Ishikawa (cell line): ENCODE results near the gene PLEKHA5.

Source experiments
- CEBPB ChIP-seq: IDR thresholded peaks from 2 replicates; pipeline ENCODE4 v1.6.1; 2012
- CREB1 ChIP-seq: IDR thresholded peaks from 2 replicates; pipeline ENCODE4 v1.6.1; 2012; ENCODE audit warnings: low read depth
- EGR1 ChIP-seq: IDR thresholded peaks from 2 replicates; pipeline ENCODE4 v1.6.1; 2012
- EP300 ChIP-seq: IDR thresholded peaks from 2 replicates; pipeline ENCODE4 v1.6.1; 2012; ENCODE audit warnings: borderline replicate concordance
- FOXM1 ChIP-seq: IDR thresholded peaks from 2 replicates; pipeline ENCODE4 v1.6.1; 2012; ENCODE audit warnings: low read depth, borderline replicate concordance
- NFIC ChIP-seq: IDR thresholded peaks from 2 replicates; pipeline ENCODE4 v1.6.1; 2012
- RAD21 ChIP-seq: IDR thresholded peaks from 2 replicates; pipeline ENCODE4 v1.6.1; 2012; ENCODE audit warnings: low read depth
- TAF1 ChIP-seq: IDR thresholded peaks from 2 replicates; pipeline ENCODE4 v1.6.1; 2012; ENCODE audit warnings: low read depth, mild to moderate bottlenecking
- TCF12 ChIP-seq: IDR thresholded peaks from 2 replicates; pipeline ENCODE4 v1.6.1; 2012; ENCODE audit warnings: low read depth
- TEAD4 ChIP-seq: IDR thresholded peaks from 2 replicates; pipeline ENCODE4 v1.6.1; 2012
- YY1 ChIP-seq: IDR thresholded peaks from 2 replicates; pipeline ENCODE4 v1.6.1; 2012; ENCODE audit warnings: low read depth
- ZBTB7A ChIP-seq: IDR thresholded peaks from 2 replicates; pipeline ENCODE4 v1.6.1; 2012; ENCODE audit warnings: low read depth
- TF ChIP-seq, protein P1 (sequence below): IDR thresholded peaks from 2 replicates; pipeline ENCODE4 v1.6.1; 2012
- TF ChIP-seq, protein P2 (sequence below): IDR thresholded peaks from 2 replicates; pipeline ENCODE4 v1.6.1; 2012
- TF ChIP-seq, protein P3 (sequence below): IDR thresholded peaks from 2 replicates; pipeline ENCODE4 v1.6.1; 2012; ENCODE audit warnings: low read depth, mild to moderate bottlenecking

PLEKHA5 gene

DNA sequence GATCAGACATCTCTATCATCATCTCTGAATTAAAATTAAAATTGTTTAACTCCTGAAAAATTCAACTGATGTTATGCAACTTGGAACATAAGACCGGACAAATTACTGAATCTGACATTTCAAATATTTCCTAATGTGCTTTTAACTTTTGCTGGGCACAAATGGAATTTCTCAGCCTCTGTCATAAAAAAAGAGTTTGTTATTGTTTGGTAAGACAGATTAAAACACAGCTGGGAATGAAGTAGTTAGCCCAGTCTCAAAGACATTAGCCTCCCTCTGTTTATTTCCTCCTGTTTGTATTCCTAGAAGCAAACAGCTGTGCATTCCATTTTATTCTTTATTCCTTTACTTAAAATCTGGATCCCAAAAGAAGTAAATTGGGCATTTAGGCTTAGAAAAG, 29.4 kb downstream of the PLEKHA5 start:
- TF ChIP-seq, protein P1, sequence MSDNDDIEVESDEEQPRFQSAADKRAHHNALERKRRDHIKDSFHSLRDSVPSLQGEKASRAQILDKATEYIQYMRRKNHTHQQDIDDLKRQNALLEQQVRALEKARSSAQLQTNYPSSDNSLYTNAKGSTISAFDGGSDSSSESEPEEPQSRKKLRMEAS, result no peak
- TF ChIP-seq EP300, result no peak
- TF ChIP-seq NFIC, result no peak

DNA sequence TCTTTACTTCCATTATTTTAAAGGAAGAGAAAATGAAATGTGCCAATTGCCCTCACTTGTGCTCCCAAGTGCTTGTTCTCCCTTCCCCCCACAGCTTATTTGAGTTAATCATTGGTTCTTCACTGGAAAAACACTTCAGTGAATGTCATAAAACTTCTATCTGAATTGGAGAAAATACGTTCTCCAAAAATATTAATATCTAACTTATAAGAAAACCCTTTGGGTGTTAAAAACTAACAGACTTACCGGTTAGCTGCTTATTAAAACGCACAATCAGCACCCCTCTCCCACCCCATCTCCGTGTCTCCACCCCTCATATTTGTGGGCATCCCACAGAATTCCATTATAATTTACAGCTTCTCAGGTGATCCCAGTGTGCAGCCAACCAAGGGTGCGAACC, 31.7 kb downstream of the PLEKHA5 start:
- TF ChIP-seq NFIC (no peak), EP300 (no peak), TEAD4 (no peak), TCF12 (no peak)
- TF ChIP-seq, protein P1, result no peak

DNA sequence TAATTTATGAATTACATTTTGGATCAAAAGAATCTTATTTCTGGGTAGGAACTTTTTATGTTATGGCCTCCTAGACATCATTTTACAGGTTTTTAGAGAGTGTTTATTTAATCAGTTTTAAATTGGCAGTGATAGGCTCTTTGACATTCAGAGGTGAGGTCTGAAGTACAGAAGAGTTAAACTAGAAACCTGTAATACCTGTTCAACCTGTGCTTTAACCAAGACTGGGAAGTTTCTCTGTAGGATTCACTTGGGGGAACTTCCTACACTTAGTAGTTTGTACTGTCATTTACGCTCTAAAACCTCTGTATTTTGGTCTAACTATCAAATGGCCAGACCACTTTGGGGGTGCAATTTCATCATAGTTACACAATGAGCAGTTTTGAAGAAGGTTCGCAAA, 35.9 kb downstream of the PLEKHA5 start:
- no peak for TF ChIP-seq TCF12
- no peak for TF ChIP-seq EGR1
- TF ChIP-seq, protein P2, sequence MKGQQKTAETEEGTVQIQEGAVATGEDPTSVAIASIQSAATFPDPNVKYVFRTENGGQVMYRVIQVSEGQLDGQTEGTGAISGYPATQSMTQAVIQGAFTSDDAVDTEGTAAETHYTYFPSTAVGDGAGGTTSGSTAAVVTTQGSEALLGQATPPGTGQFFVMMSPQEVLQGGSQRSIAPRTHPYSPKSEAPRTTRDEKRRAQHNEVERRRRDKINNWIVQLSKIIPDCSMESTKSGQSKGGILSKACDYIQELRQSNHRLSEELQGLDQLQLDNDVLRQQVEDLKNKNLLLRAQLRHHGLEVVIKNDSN, result no peak
- TF ChIP-seq TAF1, result no peak
- TF ChIP-seq, protein P3, sequence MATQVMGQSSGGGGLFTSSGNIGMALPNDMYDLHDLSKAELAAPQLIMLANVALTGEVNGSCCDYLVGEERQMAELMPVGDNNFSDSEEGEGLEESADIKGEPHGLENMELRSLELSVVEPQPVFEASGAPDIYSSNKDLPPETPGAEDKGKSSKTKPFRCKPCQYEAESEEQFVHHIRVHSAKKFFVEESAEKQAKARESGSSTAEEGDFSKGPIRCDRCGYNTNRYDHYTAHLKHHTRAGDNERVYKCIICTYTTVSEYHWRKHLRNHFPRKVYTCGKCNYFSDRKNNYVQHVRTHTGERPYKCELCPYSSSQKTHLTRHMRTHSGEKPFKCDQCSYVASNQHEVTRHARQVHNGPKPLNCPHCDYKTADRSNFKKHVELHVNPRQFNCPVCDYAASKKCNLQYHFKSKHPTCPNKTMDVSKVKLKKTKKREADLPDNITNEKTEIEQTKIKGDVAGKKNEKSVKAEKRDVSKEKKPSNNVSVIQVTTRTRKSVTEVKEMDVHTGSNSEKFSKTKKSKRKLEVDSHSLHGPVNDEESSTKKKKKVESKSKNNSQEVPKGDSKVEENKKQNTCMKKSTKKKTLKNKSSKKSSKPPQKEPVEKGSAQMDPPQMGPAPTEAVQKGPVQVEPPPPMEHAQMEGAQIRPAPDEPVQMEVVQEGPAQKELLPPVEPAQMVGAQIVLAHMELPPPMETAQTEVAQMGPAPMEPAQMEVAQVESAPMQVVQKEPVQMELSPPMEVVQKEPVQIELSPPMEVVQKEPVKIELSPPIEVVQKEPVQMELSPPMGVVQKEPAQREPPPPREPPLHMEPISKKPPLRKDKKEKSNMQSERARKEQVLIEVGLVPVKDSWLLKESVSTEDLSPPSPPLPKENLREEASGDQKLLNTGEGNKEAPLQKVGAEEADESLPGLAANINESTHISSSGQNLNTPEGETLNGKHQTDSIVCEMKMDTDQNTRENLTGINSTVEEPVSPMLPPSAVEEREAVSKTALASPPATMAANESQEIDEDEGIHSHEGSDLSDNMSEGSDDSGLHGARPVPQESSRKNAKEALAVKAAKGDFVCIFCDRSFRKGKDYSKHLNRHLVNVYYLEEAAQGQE, result no peak
- TF ChIP-seq RAD21, result no peak
- no peak for TF ChIP-seq FOXM1
- TF ChIP-seq YY1, result no peak
- no peak for TF ChIP-seq TEAD4
- no peak for TF ChIP-seq CREB1
- no peak for TF ChIP-seq EP300
- TF ChIP-seq CEBPB, result no peak
- no peak for TF ChIP-seq NFIC
- TF ChIP-seq, protein P1, result no peak
- TF ChIP-seq ZBTB7A, result no peak

DNA sequence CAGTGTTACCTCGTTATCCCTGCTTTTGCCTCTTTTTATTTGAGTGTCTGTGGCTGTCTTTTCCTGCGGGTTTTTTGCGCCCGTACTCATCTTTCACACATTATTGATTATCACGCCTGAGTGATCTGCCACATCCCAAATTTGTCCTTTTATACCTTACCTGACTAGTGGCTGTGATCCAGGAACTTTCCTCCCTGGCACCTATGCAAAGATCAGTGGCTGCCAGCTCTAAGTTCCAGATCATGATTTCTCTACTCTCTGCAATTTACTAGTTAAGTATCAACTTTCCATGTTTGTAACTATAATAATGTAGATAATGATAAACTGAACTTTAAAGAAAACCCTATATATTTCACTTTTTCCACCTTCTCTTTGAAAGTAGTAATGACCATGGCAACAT, 36.9 kb downstream of the PLEKHA5 start:
- TF ChIP-seq ZBTB7A, result no peak
- TF ChIP-seq, protein P3, result no peak
- no peak for TF ChIP-seq RAD21
- TF ChIP-seq, protein P2, result no peak
- no peak for TF ChIP-seq CREB1

DNA sequence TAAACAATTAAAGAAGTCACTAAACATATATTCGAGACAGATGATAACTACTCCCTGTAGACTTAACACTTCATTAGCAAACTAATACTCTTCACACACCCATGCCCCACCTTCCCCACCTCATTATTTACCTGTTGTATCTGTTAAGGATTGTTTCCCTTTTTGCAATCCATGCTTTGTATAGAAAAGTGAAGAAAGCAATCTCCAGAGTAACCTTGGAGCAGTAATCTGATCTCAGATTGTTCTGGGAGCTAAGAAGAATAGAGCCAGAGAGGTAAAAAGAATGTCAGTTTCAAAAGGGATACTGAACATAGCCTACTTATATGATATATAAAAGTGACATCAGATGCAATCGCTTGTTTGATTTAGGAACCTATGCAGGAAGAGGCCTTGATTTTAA, 37.4 kb downstream of the PLEKHA5 start:
- no peak for TF ChIP-seq RAD21
- no peak for TF ChIP-seq CREB1
- TF ChIP-seq, protein P3, result no peak
- TF ChIP-seq, protein P2, result no peak
- no peak for TF ChIP-seq FOXM1
- no peak for TF ChIP-seq YY1
- TF ChIP-seq ZBTB7A, result no peak
- no peak for TF ChIP-seq TCF12
- no peak for TF ChIP-seq TAF1
- TF ChIP-seq EP300, result no peak
- no peak for TF ChIP-seq TEAD4
- TF ChIP-seq, protein P1, result no peak
- TF ChIP-seq CEBPB, result no peak
